ENCODE data around the gene ADAMTS14. TPM values are rescaled to one million over a fixed set of nuclear protein-coding genes. Genes with fewer than 3 reads are reported as not detected.

The ADAMTS14 gene
- total RNA-seq, 1 experiment from 2014 or later = 1.6 TPM

GRCh38 chr10:70778267-70778924 is 106.1 kb downstream of the ADAMTS14 start:
- H3K18ac ChIP-seq (ENCODE audit: insufficient read length, low read depth, low read length) = no peak overlapping the region
- no CpG with 5 or more reads among the region's 9 CpGs for whole genome bisulfite sequencing (ENCODE audit: extremely low coverage, insufficient read length, low lambda C conversion rate)
- no peaks in the 10 kb centered on the region for H3K27me3 ChIP-seq (ENCODE audit: insufficient read depth, low read length)
- Mint-ChIP-seq H3K9me3 (no peaks in the 10 kb centered on the region), H3K4me1 (peaks cover 5 to 14% of the 10 kb centered on the region in 2 experiments; a peak in 3 of 4 replicates), H3K4me3 (no peak overlapping the region; a peak in 1 of 5 replicates), H3K36me3 (ENCODE audit: insufficient read depth in 1 of 3, low read depth in 3 of 3) (no peaks in the 10 kb centered on the region; a peak in 1 of 7 replicates), H3K27ac (no peak overlapping the region; a peak in 3 of 7 replicates), H3K27me3 (ENCODE audit: low read depth) (no peaks in the 10 kb centered on the region; the same call in 1 of the 2 replicates)
- no peak overlapping the region for H4K8ac ChIP-seq (replicated peaks; ENCODE audit: insufficient read length, low read depth, low read length)
- no peak overlapping the region for H4K91ac ChIP-seq (ENCODE audit: insufficient read length, low read depth, low read length)
- H3K23ac ChIP-seq (ENCODE audit: insufficient read length, low read depth, low read length) = no peak overlapping the region
- H2AK5ac ChIP-seq (ENCODE audit: insufficient read length, low read length) = no peak overlapping the region
- H3K4ac ChIP-seq (ENCODE audit: low read depth, low read length) = no peak overlapping the region
- no peak overlapping the region for H3K14ac ChIP-seq (ENCODE audit: insufficient read depth, low read length)
- H4K5ac ChIP-seq (ENCODE audit: insufficient read length, low read depth, low read length) = no peak overlapping the region
- no peak overlapping the region for H2BK5ac ChIP-seq (ENCODE audit: insufficient read length, low read length)
- H3K9me3 ChIP-seq (ENCODE audit: control insufficient read depth, low read depth, low read length) = no peaks in the 10 kb centered on the region
- no peak overlapping the region for H3K9ac ChIP-seq (ENCODE audit: extremely low read depth, insufficient read length, low read length)
- no peak for DNase-seq
- no peak overlapping the region for H3K56ac ChIP-seq (ENCODE audit: insufficient read length, low read depth, low read length)
- TF ChIP-seq CTCF (conservative IDR thresholded peaks at IDR 0.05) = no peak
- no peaks in the 10 kb centered on the region for H3K79me1 ChIP-seq (ENCODE audit: insufficient read depth, low read depth, low read length, poor library complexity, severe bottlenecking)
- no peak overlapping the region for H2AFZ ChIP-seq (ENCODE audit: low read length)
- H3K4me1 ChIP-seq (ENCODE audit: insufficient read depth, low read length) = no peaks in the 10 kb centered on the region
- no peak overlapping the region for H2BK120ac ChIP-seq (ENCODE audit: low read depth, low read length, poor library complexity, severe bottlenecking)
- no peaks in the 10 kb centered on the region for H3K23me2 ChIP-seq (ENCODE audit: insufficient read length, low read depth, low read length, poor library complexity, severe bottlenecking)
- no peak overlapping the region for H2BK15ac ChIP-seq (ENCODE audit: low read depth, low read length)
- no peak overlapping the region for H3K27ac ChIP-seq (ENCODE audit: insufficient read length, low read depth, low read length)
- H2BK20ac ChIP-seq (ENCODE audit: low read depth, low read length, poor library complexity, severe bottlenecking) = no peak overlapping the region
- H4K20me1 ChIP-seq (ENCODE audit: control insufficient read depth, insufficient read depth, insufficient read length) = peaks cover 2% of the 10 kb centered on the region
- H3T11ph ChIP-seq (ENCODE audit: low read length) = no peak overlapping the region
- no peak overlapping the region for H3K4me2 ChIP-seq (ENCODE audit: insufficient read depth, insufficient read length, low read length)
- H3K79me2 ChIP-seq (ENCODE audit: insufficient read depth, low read length) = no peaks in the 10 kb centered on the region
- no peak overlapping the region for H2BK12ac ChIP-seq (ENCODE audit: insufficient read length, low read depth, low read length)
